ENCODE data around the gene KIF16B.

DNA sequence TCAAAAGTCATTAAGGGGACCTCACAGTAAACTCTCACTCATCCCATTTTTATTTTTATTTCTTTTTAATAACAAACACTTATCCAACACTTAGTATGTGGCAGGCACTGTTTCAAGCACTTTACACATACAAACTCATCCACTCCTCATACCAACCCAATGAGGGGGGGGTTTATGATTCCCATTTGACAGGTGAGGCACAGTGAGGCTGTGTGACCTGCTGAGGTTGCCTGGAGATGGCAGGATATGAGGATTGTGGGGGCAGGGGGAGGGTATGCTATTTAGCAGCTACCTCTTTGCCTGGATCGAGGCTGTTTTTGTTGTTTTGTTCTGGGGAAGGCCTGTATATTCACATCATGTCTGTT is 219.8 kb downstream of the KIF16B start:
- TF ChIP-seq ZNF274 (IDR thresholded peaks at IDR 0.05; ENCODE audit: low read length) (no peak), ZNF274 (tag by site-specific recombination; IDR thresholded peaks at IDR 0.05; ENCODE audit: borderline replicate concordance) (no peak), ZNF792 (tag by site-specific recombination; IDR thresholded peaks at IDR 0.05) (no peak), ZNF138 (tag by site-specific recombination; IDR thresholded peaks at IDR 0.05; ENCODE audit: borderline replicate concordance) (no peak), ZNF174 (tag by site-specific recombination; IDR thresholded peaks at IDR 0.05) (no peak), ZNF530 (tag by site-specific recombination; IDR thresholded peaks at IDR 0.05; ENCODE audit: low read depth) (no peak)
- TF ChIP-seq, protein P1, sequence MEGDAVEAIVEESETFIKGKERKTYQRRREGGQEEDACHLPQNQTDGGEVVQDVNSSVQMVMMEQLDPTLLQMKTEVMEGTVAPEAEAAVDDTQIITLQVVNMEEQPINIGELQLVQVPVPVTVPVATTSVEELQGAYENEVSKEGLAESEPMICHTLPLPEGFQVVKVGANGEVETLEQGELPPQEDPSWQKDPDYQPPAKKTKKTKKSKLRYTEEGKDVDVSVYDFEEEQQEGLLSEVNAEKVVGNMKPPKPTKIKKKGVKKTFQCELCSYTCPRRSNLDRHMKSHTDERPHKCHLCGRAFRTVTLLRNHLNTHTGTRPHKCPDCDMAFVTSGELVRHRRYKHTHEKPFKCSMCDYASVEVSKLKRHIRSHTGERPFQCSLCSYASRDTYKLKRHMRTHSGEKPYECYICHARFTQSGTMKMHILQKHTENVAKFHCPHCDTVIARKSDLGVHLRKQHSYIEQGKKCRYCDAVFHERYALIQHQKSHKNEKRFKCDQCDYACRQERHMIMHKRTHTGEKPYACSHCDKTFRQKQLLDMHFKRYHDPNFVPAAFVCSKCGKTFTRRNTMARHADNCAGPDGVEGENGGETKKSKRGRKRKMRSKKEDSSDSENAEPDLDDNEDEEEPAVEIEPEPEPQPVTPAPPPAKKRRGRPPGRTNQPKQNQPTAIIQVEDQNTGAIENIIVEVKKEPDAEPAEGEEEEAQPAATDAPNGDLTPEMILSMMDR (tag by site-specific recombination; IDR thresholded peaks at IDR 0.05) = no peak

Measured in HEK293 (cell line).